ENCODE measurements around the gene ITGA3. TPM values are rescaled to one million over a fixed set of nuclear protein-coding genes. Genes with fewer than 3 reads are reported as not detected.

The ITGA3 gene
- total and polyA plus RNA-seq, 4 donors, result 48.1 to 159 (median 131) TPM

- 92 to 94% methylated on average over 17 of the region's 17 CpGs for WGBS, 2 donors
- peak in 1 of 2 donors; percentile 44 for DNase-seq
- H3K4me3 ChIP-seq (ENCODE audit: low read length in 2 of 2), result no peak overlapping the region
- no peak for ATAC-seq (ENCODE audit: low FRiP score)
- H3K27me3 ChIP-seq (ENCODE audit: control insufficient read depth in 1 of 2, insufficient read depth in 2 of 2, low read length in 1 of 2), result no peaks in the 10 kb centered on the region
- H3K27ac ChIP-seq (ENCODE audit: low read depth in 1 of 2, low read length in 2 of 2), result no peak overlapping the region
- intact Hi-C loops (cut with DNase I), result no loop called here
- H3K9me3 ChIP-seq (ENCODE audit: control insufficient read depth, low read length), result no peaks in the 10 kb centered on the region
- H3K36me3 ChIP-seq (ENCODE audit: control insufficient read depth in 1 of 2, insufficient read depth in 2 of 2, low read length in 1 of 2), result no peaks in the 10 kb centered on the region
- H3K4me1 ChIP-seq (ENCODE audit: control insufficient read depth in 1 of 2, insufficient read depth in 2 of 2, low read length in 2 of 2), result no peaks in the 10 kb centered on the region
These were observed 7.7 kb upstream of the ITGA3 start for GRCh38 chr17:50048146-50048720.

- DNase-seq, result peak in 1 of 2 donors; percentile 13
- Histone ChIP-seq H3K27ac (ENCODE audit: low read depth in 1 of 2, low read length in 2 of 2) (no peak overlapping the region), H3K4me3 (ENCODE audit: low read length in 2 of 2) (no peak overlapping the region), H3K36me3 (ENCODE audit: control insufficient read depth in 1 of 2, insufficient read depth in 2 of 2, low read length in 1 of 2) (no peaks in the 10 kb centered on the region), H3K9me3 (ENCODE audit: control insufficient read depth, low read length) (no peaks in the 10 kb centered on the region), H3K4me1 (ENCODE audit: control insufficient read depth in 1 of 2, insufficient read depth in 2 of 2, low read length in 2 of 2) (no peaks in the 10 kb centered on the region), H3K27me3 (ENCODE audit: control insufficient read depth in 1 of 2, insufficient read depth in 2 of 2, low read length in 1 of 2) (no peaks in the 10 kb centered on the region)
- ATAC-seq (ENCODE audit: low FRiP score), result no peak
- 78 to 83% methylated on average over 4 of the region's 4 CpGs for WGBS, 2 donors
- intact Hi-C loops (cut with DNase I), result no loop called here
These were observed 6.9 kb upstream of the ITGA3 start for GRCh38 chr17:50048988-50049387.

- DNase-seq, result peak in 1 of 2 donors; percentile 16
- no peak overlapping the region for H3K4me3 ChIP-seq (ENCODE audit: low read length in 2 of 2)
- H3K27ac ChIP-seq (ENCODE audit: low read depth in 1 of 2, low read length in 2 of 2), result no peak overlapping the region
- no peaks in the 10 kb centered on the region for H3K36me3 ChIP-seq (ENCODE audit: control insufficient read depth in 1 of 2, insufficient read depth in 2 of 2, low read length in 1 of 2)
- WGBS, 2 donors, result 78 to 85% methylated on average over 3 of the region's 3 CpGs
- no peaks in the 10 kb centered on the region for H3K4me1 ChIP-seq (ENCODE audit: control insufficient read depth in 1 of 2, insufficient read depth in 2 of 2, low read length in 2 of 2)
- H3K9me3 ChIP-seq (ENCODE audit: control insufficient read depth, low read length), result no peaks in the 10 kb centered on the region
- no peaks in the 10 kb centered on the region for H3K27me3 ChIP-seq (ENCODE audit: control insufficient read depth in 1 of 2, insufficient read depth in 2 of 2, low read length in 1 of 2)
- ATAC-seq (ENCODE audit: low FRiP score), result no peak
- intact Hi-C loops (cut with DNase I), result no loop called here
These were observed 6.3 kb upstream of the ITGA3 start for GRCh38 chr17:50049636-50050035.

- Histone ChIP-seq H3K4me1 (ENCODE audit: control insufficient read depth in 1 of 2, insufficient read depth in 2 of 2, low read length in 2 of 2) (no peaks in the 10 kb centered on the region), H3K9me3 (ENCODE audit: control insufficient read depth, low read length) (no peaks in the 10 kb centered on the region), H3K4me3 (ENCODE audit: low read length in 2 of 2) (no peak overlapping the region), H3K27ac (ENCODE audit: low read depth in 1 of 2, low read length in 2 of 2) (no peak overlapping the region), H3K36me3 (ENCODE audit: control insufficient read depth in 1 of 2, insufficient read depth in 2 of 2, low read length in 1 of 2) (no peaks in the 10 kb centered on the region), H3K27me3 (ENCODE audit: control insufficient read depth in 1 of 2, insufficient read depth in 2 of 2, low read length in 1 of 2) (no peaks in the 10 kb centered on the region)
- ATAC-seq (ENCODE audit: low FRiP score), result no peak
- DNase-seq, result no peak
- WGBS, 2 donors, result 92 to 95% methylated on average over 12 of the region's 12 CpGs
- intact Hi-C loops (cut with DNase I), result no loop called here
These were observed 5.4 kb upstream of the ITGA3 start for GRCh38 chr17:50050431-50051032.

- 81 to 86% methylated on average over 4 of the region's 4 CpGs for WGBS, 2 donors
- no peak for ATAC-seq (ENCODE audit: low FRiP score)
- H3K4me1 ChIP-seq (ENCODE audit: control insufficient read depth in 1 of 2, insufficient read depth in 2 of 2, low read length in 2 of 2), result no peaks in the 10 kb centered on the region
- no peaks in the 10 kb centered on the region for H3K9me3 ChIP-seq (ENCODE audit: control insufficient read depth, low read length)
- H3K27ac ChIP-seq (ENCODE audit: low read depth in 1 of 2, low read length in 2 of 2), result no peak overlapping the region
- no peaks in the 10 kb centered on the region for H3K36me3 ChIP-seq (ENCODE audit: control insufficient read depth in 1 of 2, insufficient read depth in 2 of 2, low read length in 1 of 2)
- no peak for DNase-seq
- intact Hi-C loops (cut with DNase I), result no loop called here
- H3K27me3 ChIP-seq (ENCODE audit: control insufficient read depth in 1 of 2, insufficient read depth in 2 of 2, low read length in 1 of 2), result no peaks in the 10 kb centered on the region
- no peak overlapping the region for H3K4me3 ChIP-seq (ENCODE audit: low read length in 2 of 2)
These were observed 4.8 kb upstream of the ITGA3 start for GRCh38 chr17:50051082-50051576.

GRCh38 chr17:50051606-50052005, 4.3 kb upstream of the ITGA3 start:
- Histone ChIP-seq H3K9me3 (ENCODE audit: control insufficient read depth, low read length) (no peaks in the 10 kb centered on the region), H3K27me3 (ENCODE audit: control insufficient read depth in 1 of 2, insufficient read depth in 2 of 2, low read length in 1 of 2) (no peaks in the 10 kb centered on the region), H3K4me1 (ENCODE audit: control insufficient read depth in 1 of 2, insufficient read depth in 2 of 2, low read length in 2 of 2) (no peaks in the 10 kb centered on the region), H3K36me3 (ENCODE audit: control insufficient read depth in 1 of 2, insufficient read depth in 2 of 2, low read length in 1 of 2) (no peaks in the 10 kb centered on the region), H3K4me3 (ENCODE audit: low read length in 2 of 2) (no peak overlapping the region), H3K27ac (ENCODE audit: low read depth in 1 of 2, low read length in 2 of 2) (no peak overlapping the region)
- ATAC-seq (ENCODE audit: low FRiP score) (no peak), DNase-seq (no peak)
- intact Hi-C loops (cut with DNase I), result no loop called here
- 70 to 80% methylated on average over 2 of the region's 2 CpGs for WGBS, 2 donors

GRCh38 chr17:50052241-50052796, 3.6 kb upstream of the ITGA3 start:
- intact Hi-C loops (cut with DNase I), result no loop called here
- no peaks in the 10 kb centered on the region for H3K4me1 ChIP-seq (ENCODE audit: control insufficient read depth in 1 of 2, insufficient read depth in 2 of 2, low read length in 2 of 2)

GRCh38 chr17:50052822-50053653, 2.9 kb upstream of the ITGA3 start:
- H3K36me3 ChIP-seq (ENCODE audit: control insufficient read depth in 1 of 2, insufficient read depth in 2 of 2, low read length in 1 of 2), result no peaks in the 10 kb centered on the region
- no peak overlapping the region for H3K4me3 ChIP-seq (ENCODE audit: low read length in 2 of 2)
- ATAC-seq (ENCODE audit: low FRiP score), result no peak
- H3K9me3 ChIP-seq (ENCODE audit: control insufficient read depth, low read length), result no peaks in the 10 kb centered on the region
- intact Hi-C loops (cut with DNase I), result no loop called here
- WGBS, 2 donors, result 69 to 71% methylated on average over 7 of the region's 7 CpGs
- H3K4me1 ChIP-seq (ENCODE audit: control insufficient read depth in 1 of 2, insufficient read depth in 2 of 2, low read length in 2 of 2), result peaks cover 0 to under 1% of the 10 kb centered on the region in 2 donors
- peak overlapping the region in 1 of 2 donors; percentile 14 for H3K27ac ChIP-seq (ENCODE audit: low read depth in 1 of 2, low read length in 2 of 2)
- no peaks in the 10 kb centered on the region for H3K27me3 ChIP-seq (ENCODE audit: control insufficient read depth in 1 of 2, insufficient read depth in 2 of 2, low read length in 1 of 2)
- DNase-seq, result peak in 1 of 2 donors; percentile 76

More at GRCh38 chr17:50052241-50052796, 3.6 kb upstream of the ITGA3 start:
- no peak for DNase-seq
- Histone ChIP-seq H3K27me3 (ENCODE audit: control insufficient read depth in 1 of 2, insufficient read depth in 2 of 2, low read length in 1 of 2) (no peaks in the 10 kb centered on the region), H3K27ac (ENCODE audit: low read depth in 1 of 2, low read length in 2 of 2) (no peak overlapping the region), H3K36me3 (ENCODE audit: control insufficient read depth in 1 of 2, insufficient read depth in 2 of 2, low read length in 1 of 2) (no peaks in the 10 kb centered on the region), H3K4me3 (ENCODE audit: low read length in 2 of 2) (no peak overlapping the region), H3K9me3 (ENCODE audit: control insufficient read depth, low read length) (no peaks in the 10 kb centered on the region)
- WGBS, 2 donors, result 95% methylated on average over 6 of the region's 6 CpGs
- no peak for ATAC-seq (ENCODE audit: low FRiP score)

All from aorta (tissue), 5 donors.